IPS DF 19.7 (cell line): Measurements from ENCODE around the gene CCDC171.
A peak's percentile ranks its signal among the peaks of the same experiment; 100 is the strongest.
"Not testable (repeated sequence)": the region's sequence is repeated elsewhere in the genome, so short reads cannot be mapped to it uniquely, and the experiment has no call there.

ENCODE experiments used
- DNase-seq: peaks from one replicate; pipeline ENCODE4 v3.0.0-alpha.2; 2013; ENCODE audit warnings: low read depth, low spot score

CCDC171 gene

DNA sequence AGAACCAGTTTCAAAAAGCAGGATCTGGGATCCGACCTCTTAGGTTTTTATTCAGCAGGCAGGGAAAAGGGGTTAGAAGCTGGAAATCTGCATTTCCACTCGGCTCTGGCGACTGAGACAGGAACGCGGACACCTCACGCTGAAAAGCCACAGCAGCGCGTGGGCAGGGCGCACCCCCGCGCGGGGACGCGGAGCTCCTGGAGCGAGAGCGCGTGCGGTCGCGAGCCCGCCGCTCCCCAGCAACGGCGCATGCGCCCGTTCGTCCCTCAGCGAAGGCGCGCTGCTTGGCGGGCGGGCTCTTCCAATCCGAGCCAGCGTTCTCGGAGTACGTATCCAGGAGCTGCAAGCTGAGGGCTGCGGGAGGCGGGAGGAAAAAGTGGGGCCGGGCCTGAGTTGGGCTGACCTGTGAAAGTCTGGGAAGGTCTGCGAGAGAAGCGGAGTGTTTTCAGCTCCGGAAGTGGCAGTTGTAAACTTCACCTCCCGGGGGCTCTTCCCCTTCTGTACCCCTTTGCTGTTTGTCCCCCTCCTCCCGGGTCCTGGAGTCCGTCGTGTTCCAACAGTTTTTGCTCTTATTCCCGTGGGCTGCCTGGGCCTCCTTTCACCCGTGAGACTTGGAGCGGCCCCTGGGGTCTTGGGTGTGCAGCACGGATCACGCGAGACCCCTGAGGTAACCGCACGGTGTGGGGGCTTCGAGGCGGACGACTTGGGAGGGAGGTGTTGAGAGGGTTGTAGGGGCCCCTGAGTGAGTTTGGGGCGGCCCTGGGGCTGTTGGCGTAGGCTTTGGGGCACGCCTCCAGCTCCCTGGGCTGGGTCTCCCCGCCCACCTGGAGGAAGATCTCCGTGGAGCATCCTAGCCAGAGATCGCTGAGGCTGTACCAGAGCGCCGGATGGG lies at the start of gene CCDC171:
Gene CCDC171 (plus strand): TSS at position 408 of the 892 bp plus-strand sequence. CDS start 11,046 bp downstream, outside the sequence.
- DNase-seq: peak; percentile 86

DNA sequence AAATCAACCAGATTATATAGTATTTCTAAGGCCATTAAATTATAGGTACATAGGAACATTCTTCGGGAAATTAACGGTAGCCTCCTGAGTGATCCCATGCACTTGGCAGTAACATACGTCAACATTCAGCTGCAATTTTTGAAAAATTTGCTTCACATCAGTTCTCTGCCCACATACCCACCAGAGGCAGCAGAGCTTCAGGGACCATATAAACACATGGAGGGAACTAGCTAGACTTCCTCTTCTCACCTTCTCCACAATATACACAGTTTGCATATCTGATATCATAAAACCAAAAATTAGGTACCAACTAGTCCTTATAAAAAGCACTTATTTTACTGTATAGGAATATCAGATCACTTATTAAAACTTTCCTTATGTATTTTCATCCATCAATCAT lies 46.9 kb upstream of the CCDC171 start:
- DNase-seq: no peak

DNA sequence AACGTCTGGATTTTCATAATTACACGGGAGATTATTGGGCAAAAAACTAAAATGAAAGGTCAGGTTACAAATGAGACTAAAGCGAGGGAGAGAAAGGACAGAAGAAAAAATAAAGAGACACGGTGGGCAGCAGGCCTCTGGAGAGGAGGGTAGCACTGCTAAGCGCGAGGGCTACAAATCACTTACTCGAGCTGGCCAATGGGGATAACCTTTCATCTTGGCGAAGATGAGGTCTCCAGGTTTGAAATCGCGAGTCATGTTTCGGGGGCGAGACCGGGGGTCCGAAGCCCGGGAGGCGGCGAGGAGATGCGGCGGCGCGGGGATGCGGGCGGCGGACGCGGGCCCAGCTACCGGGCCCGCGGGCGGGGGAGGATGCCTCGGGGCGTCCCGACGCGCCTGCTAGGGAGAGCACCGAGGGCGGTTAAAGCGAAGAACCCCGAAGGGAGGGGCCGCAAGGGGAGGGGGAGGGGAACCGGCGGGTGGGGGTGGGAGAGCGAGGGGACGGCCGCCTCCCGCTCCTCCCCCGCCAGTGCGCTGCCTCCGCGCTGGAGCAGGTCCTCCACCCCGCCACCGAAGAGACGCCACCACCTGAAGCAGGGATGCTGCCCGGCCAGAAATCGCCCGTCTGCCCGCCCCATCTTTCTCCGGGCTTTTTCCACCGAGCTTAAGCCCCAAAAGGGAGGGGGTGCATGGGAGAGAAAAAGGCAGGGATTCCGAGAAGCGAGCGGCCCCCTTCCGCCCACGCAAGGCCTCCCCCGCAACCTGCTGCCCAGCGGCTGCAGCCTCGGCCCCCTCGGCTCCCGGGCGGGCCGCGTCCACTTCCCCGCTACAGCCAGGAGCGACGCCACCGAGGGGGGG lies 42.7 kb upstream of the CCDC171 start:
- no peak for DNase-seq

- DNase-seq: peak; percentile 61
Observed at GRCh38 chr9:15510789-15511575, 41.9 kb upstream of the CCDC171 start, which contains the start of gene PSIP1. Gene PSIP1, minus strand, starts transcription at chr9:15510970. Its CDS starts 782 bp downstream, at chr9:15510188.

DNA sequence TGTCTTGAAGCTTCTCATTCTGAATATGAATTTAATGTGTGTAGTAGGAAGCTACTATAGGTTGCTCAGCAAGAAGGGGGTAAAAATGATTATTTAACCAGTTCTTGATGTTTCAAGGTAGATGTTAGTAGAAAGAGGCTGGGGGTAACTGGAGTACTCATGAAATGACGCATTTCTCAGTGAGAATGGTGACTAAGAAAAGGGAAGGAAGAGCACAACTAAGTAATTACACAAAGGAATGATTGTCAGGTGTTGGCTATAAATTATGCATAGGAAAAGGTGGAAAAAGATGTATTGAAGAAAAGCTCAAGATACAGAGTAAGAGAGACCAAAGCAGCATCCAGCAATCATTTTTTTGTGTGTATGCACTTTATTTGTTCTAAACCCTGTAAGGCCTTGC lies 40.6 kb upstream of the CCDC171 start:
- no peak for DNase-seq

DNA sequence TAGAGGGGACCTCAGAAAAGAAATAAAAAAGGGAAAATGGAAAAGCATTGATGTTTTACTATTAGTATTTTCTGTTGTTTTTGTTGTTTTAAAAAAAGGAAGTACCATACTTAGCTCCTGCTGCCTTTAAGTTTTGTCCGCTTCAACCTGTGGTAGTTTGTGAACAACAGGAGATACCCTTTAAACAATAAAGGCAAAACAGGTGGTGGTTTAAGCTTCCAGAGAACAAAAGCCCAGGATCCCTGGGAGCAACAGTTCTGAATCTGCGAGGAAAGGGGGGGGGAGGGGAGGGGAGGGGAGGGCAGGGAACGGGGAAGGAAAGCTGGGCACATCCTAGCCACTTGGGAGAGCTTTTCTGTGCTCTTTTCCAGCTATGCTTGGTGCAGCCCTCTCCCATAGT lies 40.0 kb upstream of the CCDC171 start:
- peak; percentile 80 for DNase-seq

- no peak for DNase-seq
Observed at GRCh38 chr9:15513335-15513734, 39.5 kb upstream of the CCDC171 start.

DNA sequence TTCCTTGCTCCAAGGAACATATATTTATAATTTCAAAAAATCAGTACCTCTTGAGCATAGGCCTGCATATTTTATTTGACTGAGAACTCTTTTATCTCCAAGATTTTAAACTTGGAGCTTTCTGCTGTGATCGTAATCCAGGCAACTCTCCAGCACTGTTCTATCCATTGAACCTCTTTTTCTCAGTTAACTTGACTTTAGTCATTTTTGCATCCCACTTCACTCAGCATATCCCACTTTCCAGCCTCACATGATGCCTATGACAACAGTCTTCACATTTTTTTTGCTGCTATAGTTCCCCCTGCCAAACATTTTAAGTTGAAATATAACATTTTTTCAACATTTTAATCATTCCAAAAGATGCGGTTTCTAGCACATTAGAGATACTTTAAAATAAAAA lies 33.0 kb upstream of the CCDC171 start:
- no peak for DNase-seq

- no peak for DNase-seq
Observed at GRCh38 chr9:15521254-15521653, 31.6 kb upstream of the CCDC171 start.

GRCh38 chr9:15522130-15522755 lies 30.6 kb upstream of the CCDC171 start:
- DNase-seq: no peak

DNA sequence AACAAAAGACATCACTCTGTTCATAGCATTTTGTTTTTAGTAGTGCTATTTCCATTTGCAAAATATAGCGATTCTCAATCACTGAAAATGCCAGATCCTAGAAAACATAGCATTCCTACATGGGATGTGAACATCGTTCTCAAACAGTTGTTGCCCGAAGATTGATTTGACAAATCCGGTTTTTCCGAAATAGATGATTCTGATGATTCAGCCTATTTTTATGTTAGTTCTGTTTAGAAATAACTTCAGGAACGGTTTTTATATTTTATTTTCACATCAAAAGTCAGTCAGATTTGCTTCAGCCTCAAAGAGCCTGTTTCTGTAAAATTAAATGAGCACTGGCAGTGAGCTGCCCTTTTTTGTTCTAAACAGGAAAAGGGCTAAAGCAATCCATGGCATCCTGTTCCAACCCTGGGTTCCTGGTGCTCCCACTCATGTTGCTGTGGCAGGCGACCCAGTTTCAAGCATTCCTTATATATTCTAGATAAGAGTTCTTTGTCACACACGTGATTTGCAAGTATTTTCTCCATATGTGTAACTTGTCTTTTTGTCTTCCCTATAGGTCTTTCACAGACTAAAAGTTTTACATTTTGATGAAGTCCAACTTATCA lies 27.9 kb upstream of the CCDC171 start:
- DNase-seq: no peak

DNA sequence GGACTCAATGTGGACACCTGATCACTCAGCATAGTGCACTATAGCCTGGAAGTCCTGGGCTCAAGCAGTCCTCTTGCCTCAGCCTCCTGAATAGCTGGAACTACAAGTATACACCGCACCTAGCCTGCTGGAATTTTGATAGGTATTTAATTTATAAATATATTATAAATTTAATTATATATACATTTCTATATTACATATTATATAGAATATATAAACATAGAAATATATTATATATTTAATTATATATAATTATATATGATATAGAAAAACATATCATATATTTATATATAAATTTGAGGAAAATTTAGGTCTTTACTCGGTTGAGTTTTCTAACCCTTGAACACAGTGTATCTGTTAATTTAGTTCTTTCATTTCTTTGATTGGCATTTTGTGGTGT lies 26.9 kb upstream of the CCDC171 start:
- DNase-seq: no peak

- not testable (repeated sequence) for DNase-seq
Observed at GRCh38 chr9:15527035-15527434, 25.8 kb upstream of the CCDC171 start.

GRCh38 chr9:15529566-15530324 lies 23.1 kb upstream of the CCDC171 start:
- no peak for DNase-seq

GRCh38 chr9:15531380-15531779 lies 21.5 kb upstream of the CCDC171 start:
- DNase-seq: no peak

DNA sequence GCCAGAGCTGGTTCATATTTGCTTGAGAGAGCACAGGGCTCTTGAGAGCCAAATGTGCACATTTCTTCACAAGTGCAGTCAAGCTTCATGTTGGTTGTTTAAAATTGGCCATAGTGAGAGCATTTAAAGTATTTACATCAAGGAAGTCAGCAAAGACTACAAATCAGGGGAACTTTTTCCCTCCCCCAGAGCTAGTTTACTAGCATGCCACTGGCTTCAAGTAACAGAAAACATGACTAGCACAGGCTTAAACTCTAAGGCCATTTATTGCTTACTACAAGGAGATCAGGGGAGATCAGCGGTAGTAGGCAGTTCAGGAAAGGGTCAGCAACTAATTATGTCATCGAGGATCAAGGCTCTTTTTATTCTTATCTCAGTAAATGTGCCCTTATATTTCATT lies 11.0 kb upstream of the CCDC171 start:
- no peak for DNase-seq

DNA sequence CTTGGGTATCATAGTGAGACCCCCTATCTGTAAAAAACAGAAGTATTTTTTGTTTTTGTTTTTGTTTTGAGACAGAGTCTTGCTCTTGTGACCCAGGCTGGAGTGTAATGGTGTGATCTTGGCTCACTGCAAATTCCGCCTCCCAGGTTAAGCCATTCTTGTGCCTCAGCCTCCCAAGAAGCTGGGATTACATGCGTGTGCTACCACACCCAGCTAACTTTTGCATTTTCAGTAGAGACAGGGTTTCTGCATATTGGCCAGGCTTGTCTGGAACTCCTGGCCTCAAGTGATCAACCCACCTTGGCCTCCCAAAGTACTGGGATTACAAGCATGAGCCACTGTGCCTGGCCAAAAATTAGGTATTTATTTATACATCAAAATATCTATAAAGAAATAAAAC lies 10.2 kb upstream of the CCDC171 start:
- no peak for DNase-seq

DNA sequence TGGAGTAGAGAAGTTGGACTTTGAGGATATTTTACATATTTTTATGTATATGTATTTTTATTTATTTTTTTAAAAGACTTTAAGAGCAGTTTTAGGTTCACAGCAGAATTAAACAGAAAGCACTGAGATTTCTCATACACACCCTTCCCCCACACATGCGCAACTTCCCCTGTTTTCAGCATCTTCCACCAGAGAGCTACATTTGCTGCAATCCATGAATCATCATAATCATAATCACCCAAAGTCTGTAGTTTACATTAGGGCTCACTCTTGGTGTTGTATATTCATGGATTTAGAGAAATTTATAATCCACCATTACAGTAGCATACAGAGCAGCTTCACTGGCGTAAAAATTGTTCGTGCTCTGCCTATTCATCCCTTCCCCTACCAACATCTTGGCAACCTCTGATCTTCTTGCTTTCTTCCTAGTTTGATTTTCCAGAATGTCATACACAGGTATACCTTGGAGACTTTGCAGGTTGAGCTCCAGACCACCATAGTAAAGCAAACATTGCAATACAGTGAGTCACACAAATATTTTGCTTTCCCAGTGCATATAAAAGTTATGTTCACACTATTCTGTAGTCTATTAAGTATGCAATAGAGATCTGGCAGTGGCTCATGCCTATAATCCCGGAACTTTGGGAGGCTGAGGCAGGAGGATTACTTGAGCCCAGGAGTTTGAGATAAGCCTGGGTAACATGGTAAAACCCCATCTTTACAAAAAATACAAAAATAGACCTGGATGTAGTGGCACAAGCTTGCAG lies 9.6 kb upstream of the CCDC171 start:
- no peak for DNase-seq

DNA sequence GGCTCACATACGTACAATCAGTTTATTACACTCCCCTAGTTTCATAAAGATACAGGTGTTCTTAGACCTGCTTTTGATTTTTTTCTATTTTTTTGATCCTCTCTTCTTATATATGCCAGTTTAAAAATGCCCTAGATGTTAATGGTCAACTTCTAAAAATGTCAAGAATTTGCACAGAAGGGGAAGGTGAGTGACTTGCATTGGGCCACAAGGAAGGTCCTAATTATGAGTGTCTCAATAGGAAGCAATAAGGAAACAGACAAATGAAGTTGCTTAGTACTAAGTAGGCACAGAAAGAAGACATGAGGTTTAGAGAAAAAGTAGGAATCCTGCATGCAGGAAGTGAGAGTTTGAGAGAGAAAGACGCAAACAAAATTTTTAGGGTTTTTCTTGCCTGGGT lies 3.2 kb upstream of the CCDC171 start:
- DNase-seq: no peak
